WI38 (cell line): ENCODE results near the gene LPO.

ENCODE experiments used
- H3K4me3 ChIP-seq: 2 replicates; pipeline ENCODE4 v1.5.1; 2011; ENCODE audit warnings: low read depth, mild to moderate bottlenecking, control low read depth, low read length
- TF ChIP-seq, protein P1 (sequence below): IDR thresholded peaks from 2 replicates; pipeline ENCODE4 v1.5.1; 2012; ENCODE audit warnings: low read depth, mild to moderate bottlenecking, control low read depth, low read length

The LPO gene

DNA sequence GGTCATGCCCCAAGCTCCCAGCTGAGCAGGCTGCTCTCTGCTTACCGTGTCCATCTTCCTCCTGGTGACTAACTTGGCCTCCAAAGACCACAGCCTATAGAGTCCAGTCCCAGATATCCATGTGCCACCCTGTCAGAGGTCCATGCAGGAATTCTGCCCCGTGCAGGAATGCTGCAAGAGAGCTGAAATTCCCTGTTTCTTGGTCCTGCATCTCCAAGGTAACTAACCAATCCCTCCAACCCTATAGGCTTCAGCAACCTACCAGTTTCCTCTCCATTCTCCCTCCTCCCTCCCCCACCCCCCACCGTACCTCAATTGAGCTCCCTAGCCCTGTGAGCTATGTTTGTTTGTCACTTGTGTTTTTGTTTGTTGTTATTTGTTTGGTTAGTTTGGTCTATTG, 9.7 kb upstream of the LPO start:
- H3K4me3 ChIP-seq = no peak overlapping the region
- TF ChIP-seq, protein P1, sequence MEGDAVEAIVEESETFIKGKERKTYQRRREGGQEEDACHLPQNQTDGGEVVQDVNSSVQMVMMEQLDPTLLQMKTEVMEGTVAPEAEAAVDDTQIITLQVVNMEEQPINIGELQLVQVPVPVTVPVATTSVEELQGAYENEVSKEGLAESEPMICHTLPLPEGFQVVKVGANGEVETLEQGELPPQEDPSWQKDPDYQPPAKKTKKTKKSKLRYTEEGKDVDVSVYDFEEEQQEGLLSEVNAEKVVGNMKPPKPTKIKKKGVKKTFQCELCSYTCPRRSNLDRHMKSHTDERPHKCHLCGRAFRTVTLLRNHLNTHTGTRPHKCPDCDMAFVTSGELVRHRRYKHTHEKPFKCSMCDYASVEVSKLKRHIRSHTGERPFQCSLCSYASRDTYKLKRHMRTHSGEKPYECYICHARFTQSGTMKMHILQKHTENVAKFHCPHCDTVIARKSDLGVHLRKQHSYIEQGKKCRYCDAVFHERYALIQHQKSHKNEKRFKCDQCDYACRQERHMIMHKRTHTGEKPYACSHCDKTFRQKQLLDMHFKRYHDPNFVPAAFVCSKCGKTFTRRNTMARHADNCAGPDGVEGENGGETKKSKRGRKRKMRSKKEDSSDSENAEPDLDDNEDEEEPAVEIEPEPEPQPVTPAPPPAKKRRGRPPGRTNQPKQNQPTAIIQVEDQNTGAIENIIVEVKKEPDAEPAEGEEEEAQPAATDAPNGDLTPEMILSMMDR = no peak

DNA sequence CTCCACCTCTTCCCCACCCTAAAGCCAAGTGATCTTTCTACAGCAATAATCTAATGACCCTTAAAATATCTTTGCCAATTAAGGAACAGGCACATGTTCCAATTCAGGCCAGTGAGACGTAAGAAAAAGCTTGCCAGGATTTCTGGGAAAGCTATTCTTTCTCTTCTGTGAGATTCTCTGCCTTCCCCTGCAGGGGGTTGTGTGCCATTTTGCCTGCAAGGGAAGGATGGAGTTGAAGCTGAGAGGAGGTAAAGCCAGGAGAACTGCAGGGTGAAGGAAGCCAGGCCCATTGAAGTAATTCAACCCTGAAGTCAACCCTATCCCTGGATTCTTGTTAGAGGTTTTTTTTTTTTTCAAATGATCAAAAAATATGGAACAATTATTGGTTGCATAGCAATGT, 9.0 kb upstream of the LPO start:
- TF ChIP-seq, protein P1 = no peak
- H3K4me3 ChIP-seq = no peak overlapping the region

DNA sequence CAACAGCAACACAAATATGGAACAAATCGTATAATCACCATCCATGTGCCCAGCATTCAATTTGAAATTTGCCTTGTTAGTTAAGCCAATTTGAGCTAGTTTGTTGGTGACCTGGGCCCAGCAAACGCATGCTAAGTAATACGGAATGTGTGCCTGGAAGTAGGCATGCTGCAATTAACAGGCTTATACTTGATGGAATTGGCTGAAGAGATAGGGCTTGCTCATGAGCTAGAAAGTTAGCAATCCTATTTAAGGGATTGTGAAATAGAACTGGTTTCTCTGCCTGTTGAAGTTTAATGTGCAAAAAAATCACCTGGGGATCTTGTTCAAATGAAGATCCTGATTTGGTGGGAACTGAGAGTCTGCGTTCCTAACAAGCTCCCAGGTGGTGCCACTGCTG, 8.5 kb upstream of the LPO start:
- TF ChIP-seq, protein P1 = no peak
- H3K4me3 ChIP-seq = no peak overlapping the region

DNA sequence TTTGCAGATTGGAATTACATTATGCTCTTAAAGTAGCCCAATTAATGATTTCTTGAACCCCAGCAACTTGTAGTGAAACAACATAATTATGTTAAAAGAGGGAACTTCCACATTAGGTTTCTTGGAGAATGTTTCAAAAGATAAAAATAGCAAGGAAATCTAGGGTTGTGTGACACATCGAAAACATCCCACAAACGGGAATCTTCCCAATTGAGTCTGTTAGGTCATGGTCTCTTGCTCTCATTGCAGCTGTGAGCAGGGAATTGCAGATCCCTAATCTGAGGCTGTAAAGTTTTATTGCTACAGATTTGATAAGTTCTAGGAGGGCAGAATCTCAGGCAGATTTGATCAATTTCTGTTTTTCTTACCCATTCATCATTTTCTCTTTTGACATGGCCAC, 6.7 kb upstream of the LPO start:
- H3K4me3 ChIP-seq = no peak overlapping the region
- TF ChIP-seq, protein P1 = no peak

DNA sequence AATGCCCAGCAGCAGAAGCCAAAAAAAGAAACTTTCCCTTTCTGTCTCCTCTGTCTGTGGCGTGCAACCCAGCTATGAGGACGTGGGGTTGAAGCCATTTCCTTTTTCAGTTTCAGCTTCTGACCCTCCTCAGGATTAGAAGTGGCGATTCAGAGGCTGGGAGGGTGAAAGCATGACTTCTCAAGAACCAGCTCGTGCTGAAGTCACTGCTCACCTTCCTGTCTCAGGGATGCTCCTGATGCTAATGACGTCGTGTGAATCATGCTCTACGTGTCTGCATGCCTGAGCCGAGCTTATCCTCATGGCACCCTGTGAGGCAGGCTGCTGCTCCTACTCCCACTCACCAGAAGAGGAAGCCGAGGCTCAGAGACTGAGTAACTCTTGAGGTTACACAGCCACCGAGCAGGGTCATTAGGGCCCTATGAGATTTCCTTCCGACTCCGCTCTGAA, 5.7 kb upstream of the LPO start:
- TF ChIP-seq, protein P1 = no peak
- no peak overlapping the region for H3K4me3 ChIP-seq

DNA sequence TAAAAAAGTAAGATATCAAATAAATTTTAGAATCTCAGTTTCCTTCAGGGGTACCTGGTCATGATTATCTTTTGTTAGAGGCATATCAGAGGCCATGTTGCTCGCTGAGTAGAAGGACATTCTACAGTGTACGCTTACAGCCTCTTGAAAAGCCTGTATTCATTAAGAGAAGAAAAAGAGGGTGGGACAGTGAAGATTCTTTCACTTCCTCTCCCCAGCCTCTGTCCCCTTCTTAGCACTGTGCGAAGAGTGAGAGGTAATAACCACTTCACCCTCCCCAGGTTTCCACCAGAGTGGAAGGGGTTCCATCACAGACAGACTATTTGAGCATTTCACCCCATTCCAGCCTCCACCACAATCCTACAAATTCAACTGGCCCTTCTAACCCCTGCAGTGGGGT, 4.8 kb upstream of the LPO start:
- no peak overlapping the region for H3K4me3 ChIP-seq
- TF ChIP-seq, protein P1 = no peak

DNA sequence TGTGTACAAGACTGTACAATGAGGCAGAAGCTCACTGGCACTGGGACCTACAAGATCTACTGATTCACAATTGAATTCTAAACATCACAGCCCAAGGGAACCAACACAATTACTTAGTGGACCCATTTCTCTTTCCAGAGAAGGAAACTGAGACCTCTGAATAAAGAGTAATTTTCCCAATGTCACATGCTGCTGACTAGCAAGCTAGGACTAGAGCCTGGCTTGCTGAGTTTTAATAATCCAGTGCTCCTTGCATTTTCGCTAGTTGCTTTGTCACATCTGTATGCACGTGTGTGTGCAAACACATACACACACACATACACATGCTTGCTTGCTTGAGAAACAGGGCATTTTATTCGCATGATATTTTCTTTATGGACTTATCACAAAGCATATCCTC, 3.9 kb upstream of the LPO start:
- no peak overlapping the region for H3K4me3 ChIP-seq
- TF ChIP-seq, protein P1 = no peak
